Breast epithelium (tissue), 3 donors: ENCODE results near the gene SLC39A11.

Experiments used
- CTCF ChIP-seq, 3 donors: fragments of 450-650 bp; IDR thresholded peaks; one replicate each; pipeline ENCODE4 v1.5.1; 2016 to 2017; ENCODE audit warnings: antibody characterized with exemption in 3 of 3, mild to moderate bottlenecking in 3 of 3, moderate library complexity in 3 of 3
- POLR2A ChIP-seq: fragments of 450-650 bp; IDR thresholded peaks from one replicate; pipeline ENCODE4 v1.6.1; 2016; ENCODE audit warnings: antibody characterized with exemption, mild to moderate bottlenecking, moderate library complexity

- no peak for TF ChIP-seq CTCF (IDR thresholded peaks at IDR 0.05)
- TF ChIP-seq POLR2A, result no peak
Observed at GRCh38 chr17:73013301-73013700, 79.2 kb downstream of the SLC39A11 start.
